Progenitor cell of endocrine pancreas (in vitro differentiated cells): Measurements from ENCODE around the gene SNAP47. TPM values are rescaled to one million over a fixed set of nuclear protein-coding genes. Genes with fewer than 3 reads are reported as not detected.

Experiments
- DNase-seq: peaks from one replicate; pipeline ENCODE4 v3.0.0; 2021; ENCODE audit warnings: low spot score; ENCODE audit not compliant: unreplicated experiment
- H3K27ac Mint-ChIP-seq: 2 replicates; pipeline ENCODE4 v1.8.0; 2021; ENCODE audit warnings: mild to moderate bottlenecking, moderate library complexity, mixed read lengths
- H3K27me3 Mint-ChIP-seq: 2 replicates; pipeline ENCODE4 v1.8.0; 2021; ENCODE audit warnings: mixed read lengths
- H3K36me3 Mint-ChIP-seq: 2 replicates; pipeline ENCODE4 v1.8.0; 2022; ENCODE audit warnings: mixed read lengths; ENCODE audit not compliant: insufficient read depth
- H3K4me1 Mint-ChIP-seq: 2 replicates; pipeline ENCODE4 v1.8.0; 2021; ENCODE audit warnings: low read depth, mixed read lengths
- H3K4me3 Mint-ChIP-seq: 2 replicates; pipeline ENCODE4 v1.8.0; 2021; ENCODE audit warnings: low read depth, mild to moderate bottlenecking, moderate library complexity, mixed read lengths
- H3K9me3 Mint-ChIP-seq: 2 replicates; pipeline ENCODE4 v1.8.0; 2021; ENCODE audit warnings: low read depth, mixed read lengths
- CTCF ChIP-seq: fragments of 200-600 bp; sonication (generic); IDR thresholded peaks from one replicate; pipeline ENCODE4 v1.5.0; 2021; ENCODE audit warnings: antibody characterized with exemption, mild to moderate bottlenecking; ENCODE audit not compliant: unreplicated experiment
- total RNA-seq: library from RNA; stranded (reverse); gene quantifications from 2 replicates; pipeline ENCODE4 v1.2.1, GENCODE V29; 2021

SNAP47 gene
- total RNA-seq, 1 donor from 2014 or later, result 39.6 TPM

GRCh38 chr1:227747948-227748495, 12.8 kb downstream of the SNAP47 start:
- TF ChIP-seq CTCF, result no peak
- H3K27me3 Mint-ChIP-seq, result no peaks in the 10 kb centered on the region
- H3K27ac Mint-ChIP-seq, result no peak overlapping the region
- H3K4me3 Mint-ChIP-seq, result no peak overlapping the region
- H3K36me3 Mint-ChIP-seq, result peaks cover 1% of the 10 kb centered on the region
- H3K4me1 Mint-ChIP-seq, result no peaks in the 10 kb centered on the region
- DNase-seq, result no peak
- no peaks in the 10 kb centered on the region for H3K9me3 Mint-ChIP-seq

GRCh38 chr1:227748496-227749182, 13.4 kb downstream of the SNAP47 start:
- no peak for TF ChIP-seq CTCF
- Mint-ChIP-seq H3K36me3 (peaks cover 1% of the 10 kb centered on the region), H3K9me3 (no peaks in the 10 kb centered on the region), H3K27me3 (no peaks in the 10 kb centered on the region), H3K4me1 (no peaks in the 10 kb centered on the region), H3K4me3 (no peak overlapping the region), H3K27ac (peak overlapping the region; percentile 13)
- DNase-seq, result no peak

- TF ChIP-seq CTCF, result no peak
- Mint-ChIP-seq H3K9me3 (no peaks in the 10 kb centered on the region), H3K27me3 (no peaks in the 10 kb centered on the region), H3K4me1 (no peaks in the 10 kb centered on the region), H3K36me3 (peaks cover 1% of the 10 kb centered on the region), H3K4me3 (no peak overlapping the region), H3K27ac (no peak overlapping the region)
- no peak for DNase-seq
Observed at GRCh38 chr1:227749225-227749624, 14.0 kb downstream of the SNAP47 start.

GRCh38 chr1:227749916-227750710, 14.9 kb downstream of the SNAP47 start:
- no peak overlapping the region for H3K27ac Mint-ChIP-seq
- no peak for DNase-seq
- no peaks in the 10 kb centered on the region for H3K9me3 Mint-ChIP-seq
- H3K4me3 Mint-ChIP-seq, result no peak overlapping the region
- H3K27me3 Mint-ChIP-seq, result no peaks in the 10 kb centered on the region
- H3K4me1 Mint-ChIP-seq, result no peaks in the 10 kb centered on the region
- peaks cover 1% of the 10 kb centered on the region for H3K36me3 Mint-ChIP-seq
- TF ChIP-seq CTCF, result no peak

GRCh38 chr1:227753999-227754711, 18.9 kb downstream of the SNAP47 start:
- no peak overlapping the region for H3K27ac Mint-ChIP-seq
- H3K9me3 Mint-ChIP-seq, result no peaks in the 10 kb centered on the region
- H3K4me3 Mint-ChIP-seq, result no peak overlapping the region
- no peaks in the 10 kb centered on the region for H3K27me3 Mint-ChIP-seq
- DNase-seq, result no peak
- H3K36me3 Mint-ChIP-seq, result peaks cover 7% of the 10 kb centered on the region
- TF ChIP-seq CTCF, result no peak
- H3K4me1 Mint-ChIP-seq, result no peaks in the 10 kb centered on the region
